HG03196 (cell line): Measurements from ENCODE around the gene NPAS3.

ENCODE experiments used
- ATAC-seq: cut with Tn5 transposase; IDR thresholded peaks from one replicate; pipeline ENCODE4 v1.9.1; 2021; ENCODE audit not compliant: unreplicated experiment

The NPAS3 gene

DNA sequence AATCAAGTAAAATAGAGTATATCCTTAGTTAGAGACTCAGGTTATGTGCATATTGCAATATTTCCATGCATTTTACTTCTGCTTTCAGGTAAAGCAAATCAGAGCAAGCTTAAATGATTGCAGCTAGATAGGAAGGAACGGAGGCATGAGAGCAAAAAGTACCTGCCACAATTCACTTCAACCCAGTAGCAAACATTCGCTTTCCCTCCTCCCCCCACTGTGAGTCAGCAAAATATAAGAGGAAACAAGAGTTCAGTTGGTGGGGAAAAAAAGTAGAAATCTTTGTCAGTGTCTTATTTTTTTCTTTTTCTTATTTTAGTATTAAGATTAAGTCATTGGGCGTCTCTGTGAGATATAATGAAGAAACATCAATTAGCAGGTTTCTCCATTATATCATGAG is 475.4 kb downstream of the NPAS3 start:
- ATAC-seq: no peak

DNA sequence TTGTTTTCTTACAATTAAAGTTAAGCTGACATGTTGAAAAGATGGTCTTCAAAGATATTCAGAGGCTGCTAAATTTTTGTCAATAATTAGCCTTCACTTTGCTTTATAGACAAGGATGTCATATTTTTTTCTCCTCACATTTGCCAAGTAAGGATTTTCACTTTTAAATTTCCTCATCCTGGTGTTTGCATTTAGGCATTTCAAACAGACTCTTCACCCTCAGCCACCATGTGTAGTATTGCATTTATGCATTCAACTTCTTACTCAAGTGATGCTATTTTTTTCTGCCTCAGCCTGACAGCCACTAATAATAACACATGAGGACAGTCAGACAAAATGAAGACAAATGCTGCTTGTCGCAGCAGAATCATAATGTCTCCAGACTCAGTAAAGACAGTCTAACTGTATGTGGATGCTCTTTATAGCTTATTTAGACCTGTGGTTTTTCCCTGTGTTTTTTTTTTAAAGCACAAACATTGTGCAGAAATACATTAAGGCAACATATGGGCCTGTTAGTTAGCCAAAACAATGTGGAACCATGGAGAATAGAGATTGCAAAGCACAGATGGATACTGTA is 481.5 kb downstream of the NPAS3 start:
- ATAC-seq: no peak

DNA sequence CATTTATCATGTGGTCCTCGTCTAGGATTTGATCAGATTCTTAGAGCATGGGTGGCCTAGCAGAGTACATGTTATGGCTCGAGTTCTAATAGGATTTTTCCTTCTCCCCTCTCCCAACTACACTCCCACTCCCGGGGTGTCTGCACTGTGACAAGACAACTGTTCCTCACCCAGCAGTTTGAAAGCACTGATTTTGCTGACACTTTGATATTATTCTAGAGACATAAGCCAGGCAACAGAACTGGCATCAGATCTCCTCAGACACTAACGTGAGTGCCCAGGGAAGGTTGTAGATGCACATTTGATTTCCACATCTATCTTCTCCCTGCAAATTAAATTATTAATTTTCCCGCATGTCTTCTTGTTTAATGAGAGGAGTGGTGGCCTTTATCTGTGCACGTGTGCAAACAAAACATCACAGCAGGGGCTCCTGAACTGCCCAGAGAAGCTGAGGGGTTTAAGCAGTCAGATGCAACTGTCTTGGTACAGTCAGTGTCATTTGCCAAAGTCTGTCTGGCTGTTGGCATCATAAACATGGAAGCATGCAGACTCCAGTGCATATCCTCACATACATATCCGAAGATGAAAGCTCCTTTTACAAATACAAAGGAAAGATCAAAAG is 491.8 kb downstream of the NPAS3 start:
- no peak for ATAC-seq

DNA sequence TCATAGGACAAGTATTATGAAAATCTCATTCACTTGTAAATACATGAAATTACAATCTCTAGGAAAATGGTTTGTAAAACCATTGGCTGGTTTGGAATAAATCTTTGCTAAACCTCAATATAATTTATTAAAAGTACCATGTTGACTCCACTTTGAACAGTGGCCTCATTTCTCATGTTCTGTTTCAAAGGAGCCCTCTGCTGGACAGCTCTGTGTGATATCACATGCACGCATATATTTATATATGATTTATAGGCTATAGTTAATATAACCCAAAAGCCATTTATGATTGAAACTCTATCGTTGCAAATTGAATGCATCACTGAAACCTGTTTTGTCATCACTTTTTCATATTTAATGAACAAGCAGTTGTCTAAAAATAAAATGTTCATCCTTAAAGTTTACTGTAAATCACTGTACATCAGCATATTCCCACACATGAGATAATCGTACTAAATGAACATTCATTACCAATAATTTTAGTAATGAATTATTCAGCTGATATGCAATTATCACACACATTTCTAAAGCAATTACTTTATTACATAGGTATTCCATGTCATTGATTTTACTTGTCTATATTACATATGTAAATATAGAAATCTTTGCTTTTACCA is 493.8 kb downstream of the NPAS3 start:
- ATAC-seq: no peak

DNA sequence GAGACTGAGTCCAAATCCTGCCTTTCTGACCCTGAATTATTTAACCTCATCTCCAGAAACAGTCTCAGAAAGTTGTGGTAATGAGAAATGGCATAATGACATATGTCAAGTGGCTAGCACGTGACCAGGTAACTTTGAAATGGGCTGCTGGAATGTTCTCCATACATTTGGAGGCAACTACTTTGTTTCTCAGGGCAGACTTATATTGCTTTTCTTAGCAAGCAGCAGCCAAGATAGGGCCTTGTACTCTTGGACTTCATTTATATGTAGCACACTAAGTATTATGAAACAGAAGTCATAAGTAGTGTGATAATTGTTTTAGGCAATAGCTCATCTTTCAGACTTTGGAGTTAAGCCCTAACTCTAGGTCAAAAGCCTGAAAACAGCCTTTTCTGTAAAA is 494.7 kb downstream of the NPAS3 start:
- no peak for ATAC-seq

DNA sequence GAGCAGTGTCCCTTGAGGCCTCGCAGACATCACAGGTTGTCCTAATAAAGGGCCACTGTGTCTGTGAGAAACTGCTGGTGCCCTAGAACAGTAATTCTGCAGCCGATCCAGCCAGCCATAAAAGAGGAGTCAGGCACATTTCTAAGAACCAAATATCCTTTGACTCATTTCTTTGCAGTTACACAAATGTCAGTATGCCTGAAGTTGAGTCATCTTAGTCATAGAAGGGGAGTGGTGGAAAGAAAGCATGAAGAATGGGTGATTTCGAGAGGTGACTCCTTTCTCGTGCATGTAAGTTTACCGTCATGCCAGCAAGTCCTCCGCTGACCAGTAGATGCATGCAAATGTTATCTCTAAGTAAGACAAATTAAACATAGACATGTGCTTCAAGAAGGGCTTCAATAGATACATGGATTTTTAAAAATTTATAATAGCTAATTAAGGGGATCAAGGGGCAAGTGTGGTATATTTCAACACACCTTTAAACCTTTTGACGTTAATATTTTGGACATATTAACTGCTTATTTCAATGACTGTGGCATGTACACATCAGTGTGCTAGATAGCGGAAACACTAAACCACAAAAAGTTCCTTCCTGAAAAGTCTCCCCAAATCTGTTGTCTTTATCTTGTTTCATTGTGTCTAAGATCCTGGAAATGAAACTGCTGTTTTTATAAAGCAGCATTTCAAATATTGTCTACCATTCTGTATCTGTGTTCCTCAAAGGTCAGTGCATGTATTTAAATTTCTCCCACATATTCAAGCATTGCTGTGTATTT is 497.4 kb downstream of the NPAS3 start:
- ATAC-seq: no peak

DNA sequence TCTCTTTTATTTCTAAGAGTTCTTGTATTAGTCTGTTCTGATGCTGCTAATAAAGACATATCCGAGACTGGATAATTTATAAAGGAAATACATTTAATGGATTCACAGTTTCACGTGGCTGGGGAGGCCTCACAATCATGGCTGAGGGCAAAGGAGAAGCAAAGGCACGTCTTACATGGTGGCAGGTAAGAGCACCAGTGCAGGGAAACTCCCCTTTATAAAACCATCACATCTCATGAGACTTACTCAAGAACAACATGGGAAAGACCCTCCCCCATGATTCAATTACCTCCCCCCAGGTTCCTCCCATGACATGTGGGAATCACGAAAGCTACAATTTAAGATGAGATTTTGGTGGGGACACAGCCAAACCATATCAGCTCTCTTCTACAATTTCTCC is 503.0 kb downstream of the NPAS3 start:
- no peak for ATAC-seq

DNA sequence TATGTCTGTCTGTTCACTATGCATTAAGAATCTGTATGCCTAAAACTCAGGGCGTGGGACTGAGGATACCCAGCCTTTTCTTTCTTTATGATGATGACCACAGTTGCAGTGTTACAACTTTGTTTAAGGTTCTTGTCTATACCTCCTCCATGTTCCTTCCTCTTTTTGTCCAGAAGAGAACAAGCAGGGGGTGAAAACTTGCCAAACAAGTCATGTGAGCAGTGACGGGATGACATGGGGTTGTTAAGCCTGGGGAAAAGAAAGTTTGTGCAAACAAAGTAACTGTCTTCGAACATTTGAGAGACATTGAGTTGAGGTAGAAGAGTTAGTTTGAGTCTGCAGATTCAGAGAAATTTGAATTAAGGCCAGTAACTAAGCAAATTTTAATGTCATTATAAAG is 505.5 kb downstream of the NPAS3 start:
- ATAC-seq: no peak

DNA sequence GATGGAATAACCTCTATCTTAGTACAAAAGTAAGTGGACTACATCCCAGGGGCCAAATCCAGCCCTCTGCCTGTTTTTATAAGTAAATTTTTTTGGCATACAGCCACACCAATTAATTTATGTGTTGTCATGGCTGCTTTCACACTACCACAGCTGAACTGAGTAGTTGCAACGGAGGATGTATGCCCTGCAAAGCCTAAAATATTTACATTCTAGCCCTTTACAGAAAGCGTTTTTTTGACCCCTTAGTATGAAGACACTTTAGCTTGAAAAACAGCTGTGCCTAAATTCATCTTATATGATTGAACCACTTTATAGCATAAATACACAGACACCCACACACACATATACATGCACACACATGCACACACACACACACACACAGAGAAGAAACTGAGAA is 510.6 kb downstream of the NPAS3 start:
- no peak for ATAC-seq

DNA sequence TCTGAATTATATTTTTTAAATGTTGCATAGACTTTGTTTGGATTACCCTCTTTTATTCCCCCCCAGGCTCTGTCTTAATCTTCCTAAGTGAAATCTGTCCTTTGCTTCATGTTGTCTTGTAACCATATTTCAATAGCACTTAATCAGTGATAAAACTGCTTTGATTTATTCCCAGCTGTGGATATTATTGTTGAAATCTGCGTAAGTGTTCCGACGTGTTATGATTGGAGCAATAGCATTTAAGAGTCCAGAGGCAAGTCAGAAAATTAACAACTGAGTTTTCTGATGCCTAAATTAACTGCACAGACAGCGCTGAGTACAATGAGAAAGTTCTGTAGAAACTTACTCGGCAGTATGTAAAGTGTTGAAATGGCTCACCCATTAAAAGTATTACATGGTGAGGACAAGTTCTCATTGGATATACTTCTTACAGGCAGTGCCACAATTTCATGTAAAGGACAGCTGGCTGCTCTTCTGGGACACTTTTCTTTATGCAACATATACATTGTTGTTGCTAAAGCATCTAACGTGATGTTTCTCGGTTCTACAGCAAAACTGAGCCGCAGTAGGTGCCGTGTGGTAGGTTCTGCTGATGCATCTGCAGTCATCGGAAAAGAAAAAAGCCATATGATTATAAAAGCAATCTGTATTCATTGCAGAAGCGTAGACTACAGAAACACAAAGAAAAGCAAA is 511.2 kb downstream of the NPAS3 start:
- no peak for ATAC-seq

DNA sequence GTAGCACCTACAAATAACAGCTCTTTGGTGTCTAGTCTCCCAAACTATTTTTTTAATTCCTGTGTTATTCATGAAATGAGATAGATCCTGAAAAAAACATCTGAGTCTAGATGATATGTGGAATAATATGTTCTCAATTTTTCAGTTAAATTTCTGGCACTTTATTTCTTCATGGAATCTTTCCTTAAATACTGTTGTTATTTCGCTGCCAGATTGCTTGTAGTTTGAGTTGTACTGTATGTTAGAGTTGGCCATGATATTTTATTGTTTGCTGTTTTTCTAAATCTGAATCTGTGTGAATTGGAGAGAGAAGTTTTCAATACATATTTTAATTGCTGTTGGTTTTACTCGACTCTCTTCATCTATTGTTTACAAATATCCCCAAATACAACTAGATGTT is 511.7 kb downstream of the NPAS3 start:
- no peak for ATAC-seq

DNA sequence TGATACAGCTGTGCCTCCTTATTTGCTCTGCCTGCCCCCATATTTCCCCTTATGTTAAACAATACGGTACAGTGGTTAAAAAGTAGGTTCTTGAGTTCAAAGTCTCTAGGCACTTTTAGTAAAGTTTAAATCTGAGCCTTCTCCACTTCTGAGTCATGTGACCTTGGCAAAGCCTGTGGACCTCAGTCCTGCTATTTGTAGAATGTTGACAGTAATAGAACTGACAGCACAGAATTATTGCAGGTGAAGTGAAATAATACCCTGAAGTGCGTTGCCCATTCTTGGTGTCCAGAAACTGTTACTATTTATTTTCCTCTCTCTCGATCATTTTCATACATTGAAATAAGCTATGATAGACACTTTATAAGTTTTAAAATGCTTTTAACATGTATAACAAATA is 512.5 kb downstream of the NPAS3 start:
- ATAC-seq: no peak

DNA sequence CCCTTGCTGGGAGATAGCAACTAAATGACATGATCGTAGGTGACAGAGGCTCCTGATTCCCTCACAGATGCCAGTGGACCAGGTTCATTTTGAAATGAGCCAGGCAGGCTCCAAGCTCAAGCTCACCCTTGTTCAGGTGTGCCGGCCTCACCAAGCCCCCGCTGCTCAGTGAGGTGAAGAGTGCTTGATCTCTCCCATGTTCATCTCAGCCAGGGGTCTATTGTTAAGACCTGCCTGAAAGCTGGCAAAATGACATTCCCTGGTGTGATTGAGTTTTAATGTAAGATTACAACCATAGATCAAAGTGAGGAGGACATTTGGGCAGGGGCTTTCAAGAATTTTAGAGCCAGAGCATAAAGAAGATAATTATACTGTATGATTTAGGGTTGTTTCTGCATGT is 514.3 kb downstream of the NPAS3 start:
- no peak for ATAC-seq

DNA sequence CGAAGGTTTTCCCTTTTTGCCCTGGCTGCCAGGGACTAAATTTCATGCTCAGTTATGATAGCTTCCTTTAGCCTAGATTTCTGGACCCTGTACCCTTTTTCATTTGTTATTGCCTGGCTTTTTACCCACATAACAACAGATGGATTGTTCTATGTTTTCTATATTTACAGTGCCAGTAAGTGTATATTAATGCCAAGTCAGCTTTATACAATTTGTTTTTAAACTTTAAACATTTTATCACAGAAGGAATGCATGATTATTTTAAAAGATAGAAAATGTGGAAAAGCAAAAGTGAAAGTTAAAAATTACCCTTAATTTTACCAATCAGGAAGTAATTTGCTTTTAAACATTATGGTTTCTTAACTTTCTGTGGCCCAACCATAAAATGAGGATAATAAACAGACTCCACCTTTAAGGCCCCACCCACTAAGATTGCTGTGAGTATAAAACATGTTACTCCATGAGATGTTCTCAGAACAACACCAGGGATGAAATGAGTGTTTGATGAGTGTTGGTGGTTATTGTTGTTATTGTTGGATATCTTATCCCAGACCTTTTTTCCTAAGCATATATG is 515.4 kb downstream of the NPAS3 start:
- ATAC-seq: no peak

DNA sequence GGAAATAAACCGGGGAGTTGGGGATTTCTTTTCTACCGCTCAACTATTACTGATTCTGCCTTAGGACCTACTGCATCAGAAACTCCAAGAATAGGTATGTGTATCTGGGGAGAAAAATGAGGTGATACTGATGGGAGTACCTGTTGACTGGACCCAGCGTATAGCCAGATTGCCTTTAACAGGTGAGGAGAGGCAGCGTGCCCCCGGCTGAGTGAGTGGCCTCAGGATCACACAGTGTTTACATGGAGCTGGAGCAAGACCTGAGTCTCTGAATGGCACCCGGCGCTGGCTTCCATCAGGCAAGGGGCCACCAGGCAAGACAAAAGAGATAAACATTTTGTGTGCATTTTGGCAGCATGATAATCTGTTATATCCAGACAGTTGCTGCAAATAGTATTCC is 516.0 kb downstream of the NPAS3 start:
- ATAC-seq: no peak

DNA sequence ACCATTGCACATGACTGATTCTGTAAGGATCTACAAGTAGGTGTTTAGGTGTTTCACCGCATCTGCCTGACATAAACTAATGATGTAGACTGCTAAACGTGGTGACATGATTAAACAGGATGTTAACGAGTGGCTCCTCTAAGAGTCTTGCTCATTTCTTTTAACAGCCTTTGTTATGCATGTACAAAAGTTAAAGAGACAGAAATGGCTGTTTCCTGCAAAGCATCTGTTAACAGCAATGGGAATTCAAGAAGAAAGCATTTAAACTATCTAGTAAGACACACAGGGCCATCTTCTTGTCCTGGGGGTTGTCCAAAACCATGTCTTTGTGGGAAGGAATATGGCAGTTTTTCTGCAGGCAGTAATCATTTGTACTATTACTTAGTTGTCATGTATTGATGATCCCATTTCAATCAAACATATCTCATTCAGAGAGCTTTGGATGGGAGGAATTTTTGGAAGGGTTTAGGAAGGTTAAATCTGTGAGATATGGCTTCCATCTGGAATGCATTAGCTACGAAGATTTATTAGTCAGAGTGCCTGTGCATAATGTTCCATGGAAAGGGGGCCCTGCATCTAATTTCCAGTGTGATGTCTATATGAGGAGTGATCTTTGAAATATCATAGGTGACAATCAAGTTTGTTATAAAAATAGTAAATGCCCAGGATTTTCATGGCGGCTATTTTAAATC is 517.1 kb downstream of the NPAS3 start:
- no peak for ATAC-seq

DNA sequence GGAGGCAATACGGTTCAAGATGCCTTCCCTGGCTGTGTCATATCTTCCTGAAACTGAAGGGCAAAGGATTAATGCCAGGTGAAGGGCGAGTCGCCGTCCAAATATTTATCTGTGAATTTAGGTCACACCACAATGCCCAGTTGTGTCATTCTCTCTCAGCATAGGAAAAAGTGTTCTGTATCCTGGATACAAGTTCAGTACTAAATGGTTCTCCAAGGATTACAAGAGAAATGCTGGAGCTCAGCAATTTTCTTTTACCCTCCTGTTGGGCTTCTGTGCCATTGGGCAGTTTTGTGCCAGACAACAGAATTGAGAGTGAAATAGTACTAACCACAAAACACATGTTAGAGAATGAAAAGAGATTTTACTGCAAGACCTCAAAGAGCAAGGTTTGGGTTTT is 518.3 kb downstream of the NPAS3 start:
- ATAC-seq: no peak

DNA sequence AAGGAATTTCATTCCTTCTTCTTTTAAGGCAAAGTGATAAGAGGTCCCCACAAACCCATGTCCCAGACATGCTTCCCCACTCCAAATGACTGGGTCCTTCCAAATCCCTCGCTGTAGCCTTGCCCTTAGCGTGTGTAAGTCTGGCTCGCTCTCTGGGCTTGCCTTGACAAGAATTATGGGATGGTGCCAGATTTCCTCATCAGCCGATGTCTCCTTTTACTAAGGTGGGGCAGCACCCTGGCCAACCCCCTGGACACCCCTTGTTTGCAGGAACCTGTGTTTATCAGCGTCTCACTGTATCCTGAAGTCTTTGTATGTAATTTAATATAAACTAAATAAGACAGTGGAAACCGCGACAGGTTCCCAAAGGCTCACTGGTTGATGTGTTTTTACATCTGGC is 518.9 kb downstream of the NPAS3 start:
- ATAC-seq: no peak

DNA sequence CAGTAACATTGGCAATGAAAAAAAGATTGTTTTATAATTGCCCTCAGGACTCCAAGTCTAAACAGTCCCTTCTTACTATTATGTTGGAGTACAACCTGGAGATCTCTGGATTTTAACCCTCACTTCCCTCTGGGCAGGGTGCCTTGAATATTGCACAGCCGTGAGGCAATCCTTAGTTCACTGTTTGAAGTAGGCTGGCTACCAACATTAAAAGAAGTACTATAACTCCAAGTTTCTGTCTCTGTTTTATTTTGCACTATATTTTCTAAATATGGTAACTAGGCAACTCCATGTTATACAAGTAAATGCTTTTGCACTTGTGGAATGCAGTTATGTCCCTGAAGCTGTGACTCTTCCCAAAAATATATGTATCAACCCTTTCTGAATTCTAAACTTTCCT is 521.5 kb downstream of the NPAS3 start:
- ATAC-seq: no peak

DNA sequence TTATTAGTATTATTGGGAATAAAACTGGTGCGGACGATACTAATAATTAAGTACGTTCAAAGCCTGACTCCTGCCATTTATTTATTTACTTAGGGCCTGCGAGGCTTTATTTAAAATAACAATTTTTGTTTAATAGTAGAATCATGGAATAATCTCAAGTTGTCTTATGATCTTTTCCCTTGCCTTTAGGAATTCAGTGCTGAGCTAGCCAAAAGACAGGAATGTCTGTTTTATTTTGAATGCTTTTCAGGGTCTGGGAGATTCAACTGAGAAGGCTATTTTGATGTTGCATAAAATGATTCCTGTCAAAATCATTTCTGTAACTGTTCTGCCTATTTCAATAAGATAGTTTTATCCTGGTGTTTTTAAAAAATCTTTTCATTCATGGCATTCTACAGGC is 522.4 kb downstream of the NPAS3 start:
- ATAC-seq: no peak

DNA sequence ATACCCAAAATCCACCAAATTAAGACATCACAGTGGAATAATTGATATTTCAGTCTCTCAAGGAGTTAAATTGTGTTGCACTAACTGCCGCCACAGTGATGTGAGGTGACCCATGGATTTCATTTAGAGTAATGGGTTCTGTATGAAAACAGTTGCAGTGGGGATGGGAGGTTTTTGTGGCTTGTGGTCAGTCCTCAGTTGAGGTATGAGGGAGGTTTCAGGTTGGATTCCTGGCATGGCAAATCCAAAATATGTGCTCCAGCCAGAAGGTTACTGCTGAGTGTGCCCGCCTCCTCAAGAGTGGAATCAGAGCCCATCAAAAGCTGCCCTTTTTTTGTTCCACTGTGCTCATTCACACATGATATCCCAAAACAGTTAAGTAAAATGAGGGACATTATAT is 525.1 kb downstream of the NPAS3 start:
- no peak for ATAC-seq
